HL-60/S4 treated with retinoic acid at 250 ng/mL for 4 days and 3 days (cell line): ENCODE data around the gene CFAP91.

Source experiments
- in situ Hi-C: fragments of 300-500 bp; cut with MboI; formaldehyde crosslinking; loops from 2 replicates; pipeline ENCODE4 v1.7.0; 2022; ENCODE audit warnings: low sequenced_read_pairs

CFAP91 gene

DNA sequence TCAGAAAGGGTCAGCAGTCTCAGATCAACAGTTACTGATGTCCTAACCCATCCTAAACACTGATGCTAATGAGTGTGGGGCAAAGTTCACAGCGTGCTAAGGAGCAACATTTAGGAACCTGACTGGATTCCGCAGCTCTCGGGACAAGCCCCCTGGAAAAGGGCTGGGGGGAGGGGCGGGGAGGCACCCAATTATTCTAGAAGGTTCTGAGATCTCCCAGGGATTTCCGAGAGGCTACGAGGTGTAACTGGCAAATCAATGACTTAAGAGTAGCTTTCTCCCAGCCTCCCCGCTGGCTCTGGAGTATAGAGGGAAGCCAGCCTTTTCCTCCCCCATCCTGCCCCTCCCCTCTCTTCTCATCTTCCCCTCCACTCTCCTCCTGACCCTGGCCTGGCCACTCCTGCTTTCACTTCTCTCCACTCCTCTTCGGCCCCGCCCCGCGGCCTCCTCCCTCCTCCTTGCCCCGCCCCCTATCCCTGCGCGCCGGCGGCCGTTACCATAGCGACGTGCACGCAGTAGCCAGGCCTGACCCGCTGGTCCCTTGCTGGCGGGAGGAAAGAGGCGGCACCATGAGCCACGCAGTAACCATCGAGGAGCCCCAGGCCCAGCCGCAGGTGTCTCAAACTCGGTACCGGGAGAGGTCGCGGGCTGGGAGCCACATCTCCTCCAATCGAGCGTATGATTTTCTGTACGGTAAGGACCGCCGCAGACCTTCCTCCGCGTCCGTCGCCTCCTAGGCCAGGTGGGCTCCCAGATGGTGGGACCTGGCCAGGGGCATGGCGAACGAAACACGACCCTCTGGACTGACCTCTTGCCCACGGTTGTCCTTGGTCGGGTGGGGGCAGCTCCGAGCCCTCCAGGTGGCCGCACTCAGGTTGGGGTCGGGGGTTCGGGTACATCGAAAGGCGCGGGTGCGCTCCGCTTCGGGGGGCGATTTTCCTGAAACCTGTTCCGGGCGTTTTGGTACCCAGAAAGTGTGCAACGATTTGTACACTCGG is at the start of gene CFAP91:
Gene CFAP91 (plus strand): TSS at position 493 of the 998 bp plus-strand sequence. CDS start 77 bp downstream, at position 570.
- in situ Hi-C loops, result no loop called here

DNA sequence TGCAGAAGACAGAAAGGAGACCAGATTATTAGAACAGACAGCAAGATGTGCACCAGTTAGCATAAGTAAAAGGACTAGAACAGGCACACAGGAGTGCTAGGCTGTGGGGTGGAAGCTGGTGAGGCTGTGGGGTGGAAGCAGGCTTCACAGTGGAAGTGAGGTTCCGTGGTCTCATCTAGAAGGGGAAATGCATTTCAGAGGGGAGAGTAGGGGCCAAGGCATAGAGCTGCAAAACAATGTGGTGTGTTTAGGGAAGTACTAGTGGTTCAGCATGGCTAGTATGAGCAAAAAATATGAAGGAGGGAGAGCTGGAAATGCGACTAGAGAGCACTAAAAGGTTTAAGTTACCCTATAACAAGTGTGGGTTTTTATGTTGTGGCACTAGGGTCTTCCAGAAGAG is 48.9 kb upstream of the CFAP91 start:
- in situ Hi-C loops, result no loop called here

DNA sequence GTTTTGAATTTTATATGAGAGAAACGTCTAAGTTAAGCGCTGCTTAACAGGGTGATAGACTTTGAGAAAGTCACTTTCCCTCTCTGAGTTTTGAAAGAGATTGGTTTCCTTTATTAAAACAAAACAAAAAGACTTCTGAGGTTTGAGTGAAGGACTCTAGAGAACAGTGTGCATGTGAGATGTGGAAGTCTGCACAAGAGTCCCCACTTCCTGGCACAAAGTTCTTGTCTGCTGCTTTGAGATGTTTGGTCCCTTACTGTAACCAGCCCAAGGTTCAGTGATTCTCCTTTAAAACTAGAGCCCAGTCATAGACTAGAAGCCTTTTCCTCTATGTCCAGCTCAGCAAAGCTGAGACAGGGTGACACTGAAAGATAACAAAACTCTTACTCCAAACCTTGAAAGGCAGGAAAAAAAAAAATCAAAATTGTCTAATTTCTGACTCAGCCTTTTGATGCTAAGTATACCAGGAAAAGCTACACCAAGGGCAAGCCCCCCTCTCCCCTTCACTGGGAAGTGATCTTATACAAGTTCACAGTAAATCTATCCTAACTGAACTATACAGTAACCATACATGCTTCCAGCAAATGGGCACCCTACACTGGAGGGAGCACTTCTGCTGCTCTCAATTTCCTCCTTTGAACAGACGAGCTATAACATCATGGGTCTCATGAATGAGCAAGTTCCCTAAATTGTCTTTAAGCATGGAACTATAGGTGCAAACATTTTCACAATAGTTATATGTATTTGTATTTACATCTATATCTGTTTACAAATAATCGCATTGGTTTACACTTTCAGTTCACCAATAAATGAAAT is 44.7 kb upstream of the CFAP91 start:
- in situ Hi-C loops, result no loop called here

DNA sequence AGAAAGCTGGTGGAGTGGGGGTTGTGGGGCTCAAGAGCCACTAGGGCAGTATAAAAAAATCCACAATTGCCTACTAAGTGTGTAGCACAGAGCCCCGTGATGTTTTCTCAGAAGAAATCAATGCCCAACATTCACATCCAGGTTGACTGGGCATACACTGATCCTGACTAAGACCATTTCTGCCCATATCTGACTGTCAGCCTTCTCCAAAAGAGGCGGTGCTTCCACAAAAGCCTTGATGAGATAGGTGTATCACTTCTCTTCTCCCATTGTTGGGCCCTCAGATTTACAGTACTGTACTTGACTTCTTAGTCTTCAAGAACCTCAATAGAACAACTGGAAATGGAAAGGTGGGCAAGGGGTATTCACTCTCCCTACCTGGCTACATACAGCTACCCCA is 43.8 kb upstream of the CFAP91 start:
- in situ Hi-C loops, result no loop called here

DNA sequence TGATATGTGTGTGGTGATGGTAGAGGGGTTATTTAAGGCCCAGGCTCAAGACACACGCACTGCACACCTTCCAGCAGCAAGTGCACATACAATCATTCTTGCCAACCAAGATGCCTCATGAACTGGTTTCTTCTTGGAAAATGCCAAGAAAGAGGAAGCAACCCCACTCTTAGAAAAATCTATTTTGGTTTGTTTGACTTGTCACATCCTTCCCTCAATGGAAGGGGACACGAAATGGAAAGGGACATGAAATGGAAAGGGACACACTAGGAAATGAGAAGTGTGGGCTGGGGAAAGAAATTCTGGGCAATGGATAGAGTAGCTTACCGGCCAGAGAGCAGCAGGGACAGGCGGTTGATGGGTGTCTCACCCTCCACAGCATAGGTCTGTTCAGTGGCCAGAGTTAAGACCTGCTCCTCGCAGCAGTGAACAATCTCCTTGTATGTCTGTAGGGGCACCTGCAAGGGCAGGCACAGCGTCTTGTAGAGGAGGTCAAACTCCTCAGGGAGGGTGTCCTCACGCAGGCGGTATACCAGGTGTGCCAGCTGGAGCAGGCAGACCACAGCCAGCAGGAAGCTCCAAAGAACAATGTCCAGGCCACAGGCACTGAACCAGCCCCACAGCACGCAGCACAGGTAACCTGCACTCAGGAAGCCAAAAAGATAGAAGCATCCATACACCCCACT is 43.1 kb upstream of the CFAP91 start:
- in situ Hi-C loops, result no loop called here

DNA sequence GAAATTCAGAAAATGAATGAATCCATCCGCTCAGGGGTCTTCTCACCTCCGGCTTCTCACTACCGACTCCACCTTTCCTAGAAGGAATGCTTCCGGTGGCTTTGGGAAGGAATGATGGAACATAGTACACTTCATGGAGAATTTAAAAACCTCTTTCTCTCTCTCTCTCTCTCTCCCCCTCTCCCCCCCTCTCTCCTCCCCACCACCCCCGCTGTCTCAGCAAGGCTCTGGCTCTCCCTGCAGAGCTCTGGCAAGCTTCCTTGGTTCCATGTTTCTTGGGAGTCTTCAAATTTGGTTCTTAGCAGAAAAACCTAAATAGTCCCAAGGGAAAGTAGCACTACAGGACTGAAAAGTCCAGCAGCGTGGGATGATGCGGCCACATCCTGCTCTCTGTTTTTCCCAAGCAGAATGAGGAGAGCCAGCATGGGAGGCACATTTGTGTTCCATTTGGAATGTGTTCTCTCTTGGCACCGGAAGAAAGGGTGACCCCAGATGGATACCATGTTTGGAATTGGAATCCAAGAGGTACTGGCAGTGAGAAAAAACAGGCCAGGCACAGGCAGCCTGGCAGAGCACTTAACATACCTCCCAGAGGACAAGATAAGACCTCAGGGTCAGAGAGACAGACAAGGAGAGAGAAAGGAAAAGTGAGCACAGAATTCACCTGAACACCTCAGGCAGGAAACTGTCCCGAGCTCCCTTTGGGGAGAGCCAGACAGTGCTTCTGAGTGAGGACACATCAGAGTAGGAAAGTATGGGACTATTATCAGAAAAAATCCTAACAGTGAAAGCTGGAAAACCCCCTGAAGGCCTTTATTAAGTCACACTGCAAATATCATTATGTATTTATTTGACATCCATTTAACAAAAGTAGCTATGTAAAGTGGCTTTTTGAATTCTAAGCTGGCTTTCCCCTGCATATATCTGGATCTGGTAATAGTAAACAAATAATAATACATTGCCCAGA is 42.1 kb upstream of the CFAP91 start, which contains the start of gene POPDC2:
Gene POPDC2 (minus strand): TSS at position 116 of the 967 bp plus-strand sequence. CDS start 166 bp downstream, outside the sequence.
- in situ Hi-C loops, result no loop called here

DNA sequence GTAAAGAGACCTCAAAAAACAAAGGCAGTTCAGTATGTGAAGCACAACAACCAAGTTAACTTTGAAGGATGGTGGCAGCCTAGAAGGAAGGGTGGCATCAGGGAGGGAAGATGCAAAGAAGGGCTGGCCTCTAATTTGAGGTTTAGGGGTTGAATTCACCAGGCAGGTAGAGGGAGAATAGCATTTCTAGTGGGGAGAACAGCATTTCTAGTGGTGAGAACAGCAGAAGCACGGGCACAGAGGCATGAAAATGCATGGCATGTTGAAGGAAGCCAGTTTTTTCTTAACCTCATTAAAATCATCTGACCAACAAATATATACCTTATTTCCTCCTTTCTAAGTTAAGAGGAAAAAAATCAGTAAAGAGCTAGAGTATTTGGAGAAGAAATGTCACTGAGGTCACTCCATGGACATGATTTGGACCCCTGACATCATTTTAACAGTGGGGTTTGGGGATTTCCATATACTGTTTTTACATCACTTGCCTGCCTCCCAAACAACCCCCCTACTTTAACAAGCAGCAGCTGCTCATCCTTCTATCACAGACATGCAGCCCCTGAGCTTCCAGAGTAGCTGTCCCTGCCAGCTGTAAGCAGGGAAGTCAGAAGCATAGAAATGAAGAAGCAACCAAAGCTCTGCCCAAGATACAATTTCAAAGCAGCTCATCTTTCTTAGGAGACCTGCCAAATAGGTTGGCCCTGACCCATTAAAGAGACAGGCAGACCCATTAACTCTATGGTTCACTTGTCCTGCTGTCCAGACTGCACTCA is 40.0 kb upstream of the CFAP91 start:
- in situ Hi-C loops, result no loop called here

DNA sequence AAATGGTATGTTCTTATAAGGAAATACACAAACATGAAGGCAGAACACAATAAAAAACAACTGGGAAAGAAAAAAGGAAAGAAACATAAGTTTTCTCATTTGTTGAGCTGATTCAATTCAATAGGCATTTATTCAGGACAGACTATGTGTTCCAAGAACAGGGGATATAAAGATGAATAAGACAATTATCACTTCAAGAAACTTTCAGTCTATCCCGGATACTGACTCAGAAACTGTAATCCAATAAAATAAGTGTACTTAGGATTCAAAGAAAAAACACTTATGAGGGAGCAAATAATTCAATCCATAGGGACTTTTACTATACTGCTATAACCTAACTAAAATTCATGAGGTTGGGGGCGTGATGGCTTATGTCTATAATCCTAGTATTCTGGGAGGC is 38.9 kb upstream of the CFAP91 start:
- in situ Hi-C loops, result no loop called here

DNA sequence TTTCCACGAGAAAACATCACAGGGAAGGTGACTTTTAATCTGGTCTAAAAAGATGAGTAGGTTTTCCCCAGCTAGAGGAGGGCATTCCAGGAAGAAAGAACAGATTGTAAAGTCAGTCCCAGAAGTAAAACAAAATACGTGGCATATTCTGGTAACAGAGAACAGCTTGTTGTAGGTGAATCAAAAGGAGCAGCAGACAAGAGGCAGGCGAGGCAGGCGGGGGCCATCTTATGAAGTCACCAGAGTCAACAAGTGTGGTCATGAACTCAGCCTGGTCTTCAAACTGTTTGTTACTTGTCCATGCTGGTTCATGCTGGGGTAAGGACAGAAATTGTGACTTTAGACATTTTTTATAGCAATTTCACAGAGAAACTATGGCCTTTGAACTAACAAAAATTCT is 38.5 kb upstream of the CFAP91 start:
- in situ Hi-C loops, result no loop called here

DNA sequence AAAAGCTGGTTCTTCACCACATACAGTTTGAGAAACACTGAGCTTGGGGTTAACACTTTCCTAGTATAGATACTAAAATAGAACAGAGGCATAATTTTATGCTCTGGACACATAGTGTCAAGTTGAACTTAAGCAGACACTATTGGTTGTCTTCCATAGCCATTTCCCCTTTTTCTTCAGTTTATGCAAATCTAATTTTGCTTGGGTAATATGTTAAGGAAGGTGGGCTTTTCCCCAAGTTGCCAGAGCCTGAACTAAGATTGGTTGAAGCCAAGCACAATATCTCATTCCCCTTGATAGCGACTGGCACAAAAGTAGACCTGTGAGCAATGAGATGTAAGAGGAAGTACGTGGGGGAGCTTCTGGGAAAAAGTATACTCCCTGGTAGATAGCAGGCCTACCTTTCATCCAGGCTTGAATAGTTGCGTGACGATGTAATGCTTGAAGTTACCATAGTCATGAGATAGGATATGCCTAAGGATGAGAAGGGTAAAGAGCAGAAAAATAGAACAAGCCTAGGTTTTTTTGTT is 37.9 kb upstream of the CFAP91 start:
- in situ Hi-C loops, result no loop called here

DNA sequence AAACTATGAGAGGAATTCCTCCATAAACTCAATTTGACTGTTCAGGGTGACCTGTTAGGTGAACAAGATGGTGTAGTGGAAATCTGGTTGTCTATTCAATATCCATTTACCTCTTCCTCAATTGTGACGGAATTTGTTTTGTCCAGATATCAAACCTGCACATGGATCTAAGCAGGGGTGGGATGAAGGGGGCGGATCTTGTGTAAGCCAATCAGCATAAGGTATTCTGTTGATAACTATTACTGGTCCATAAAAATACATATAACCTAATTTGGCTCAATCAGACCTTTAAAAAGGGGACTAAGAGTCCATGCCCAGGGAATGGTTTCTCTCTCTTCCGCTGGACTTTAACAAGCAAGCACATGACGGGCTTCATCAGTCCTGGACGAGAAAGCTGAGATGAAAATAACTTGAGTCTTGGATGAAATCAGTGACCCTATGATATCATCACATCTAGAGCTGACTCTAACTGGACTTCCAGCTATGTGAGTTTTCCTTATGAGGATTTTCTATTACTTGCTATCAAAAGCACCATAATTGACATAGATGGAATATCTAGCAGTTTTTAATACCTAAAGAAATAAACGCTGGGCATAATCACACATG is 36.8 kb upstream of the CFAP91 start:
- in situ Hi-C loops, result no loop called here

DNA sequence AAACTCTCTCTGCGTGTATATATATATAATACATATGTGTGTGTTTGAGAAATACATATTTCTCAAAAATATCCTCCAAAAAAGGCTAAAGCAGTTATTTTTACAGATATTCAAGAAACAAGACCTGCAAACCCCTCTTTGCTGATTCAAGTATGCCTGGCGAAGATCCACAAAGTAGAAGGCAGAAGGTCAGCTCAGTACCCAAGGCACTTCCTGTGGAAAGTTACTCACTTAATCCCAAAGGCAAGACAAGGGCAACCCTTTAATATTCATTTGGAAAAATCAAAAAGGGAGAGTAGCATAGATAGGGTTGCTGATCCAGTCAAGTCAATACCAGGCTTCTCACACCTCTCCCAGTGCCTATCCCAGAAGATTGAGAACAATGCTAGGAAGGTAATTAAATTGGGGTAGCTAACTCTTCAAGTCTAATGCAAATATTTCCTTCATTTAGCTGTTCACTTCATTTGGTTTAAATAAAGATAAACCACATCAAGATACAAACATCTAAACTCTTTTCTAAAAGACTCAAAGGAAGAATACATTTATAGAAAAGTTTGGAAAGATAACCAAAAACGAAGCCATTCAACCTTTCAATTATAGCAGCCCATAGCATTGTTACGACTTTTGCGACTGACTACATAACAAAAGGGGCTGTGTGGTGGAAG is 32.8 kb upstream of the CFAP91 start:
- in situ Hi-C loops, result no loop called here

DNA sequence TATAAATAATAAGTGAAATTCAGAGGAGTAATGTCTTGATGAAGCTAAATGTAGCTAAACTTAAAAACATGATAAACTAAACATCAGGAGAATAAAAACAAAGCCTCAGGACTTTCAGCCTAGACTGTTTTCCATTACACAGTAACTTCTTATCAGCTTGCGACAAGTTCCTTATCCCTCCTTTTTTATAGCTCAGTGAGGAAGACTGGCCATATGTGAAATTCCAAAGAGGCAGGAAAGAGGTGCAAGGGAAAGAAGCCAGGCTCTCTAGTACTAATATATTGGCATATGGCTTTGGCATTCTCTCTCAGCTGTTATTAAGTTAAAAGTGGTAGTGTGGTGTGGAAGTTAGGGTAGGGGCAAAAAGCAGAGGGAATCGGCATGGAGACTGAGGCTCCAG is 30.0 kb upstream of the CFAP91 start:
- in situ Hi-C loops, result no loop called here

DNA sequence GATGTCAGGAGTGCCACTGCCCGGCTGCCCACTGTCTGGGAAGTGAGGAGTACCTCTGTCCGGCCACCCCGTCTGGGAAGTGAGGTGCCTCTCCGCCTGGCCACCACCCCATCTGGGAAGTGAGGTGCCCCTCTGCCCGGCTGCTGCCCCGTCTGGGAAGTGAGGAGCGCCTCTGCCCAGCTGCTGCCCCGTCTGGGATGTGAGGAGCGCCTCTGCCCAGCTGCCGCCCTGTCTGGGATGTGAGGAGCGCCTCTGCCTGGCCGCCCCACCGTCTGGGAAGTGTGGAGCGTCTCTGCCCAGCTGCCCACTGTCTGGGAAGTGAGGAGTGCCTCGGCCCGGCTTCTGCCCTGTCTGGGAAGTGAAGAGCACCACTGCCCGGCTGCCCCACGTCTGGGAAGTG is 28.9 kb upstream of the CFAP91 start:
- in situ Hi-C loops, result no loop called here

DNA sequence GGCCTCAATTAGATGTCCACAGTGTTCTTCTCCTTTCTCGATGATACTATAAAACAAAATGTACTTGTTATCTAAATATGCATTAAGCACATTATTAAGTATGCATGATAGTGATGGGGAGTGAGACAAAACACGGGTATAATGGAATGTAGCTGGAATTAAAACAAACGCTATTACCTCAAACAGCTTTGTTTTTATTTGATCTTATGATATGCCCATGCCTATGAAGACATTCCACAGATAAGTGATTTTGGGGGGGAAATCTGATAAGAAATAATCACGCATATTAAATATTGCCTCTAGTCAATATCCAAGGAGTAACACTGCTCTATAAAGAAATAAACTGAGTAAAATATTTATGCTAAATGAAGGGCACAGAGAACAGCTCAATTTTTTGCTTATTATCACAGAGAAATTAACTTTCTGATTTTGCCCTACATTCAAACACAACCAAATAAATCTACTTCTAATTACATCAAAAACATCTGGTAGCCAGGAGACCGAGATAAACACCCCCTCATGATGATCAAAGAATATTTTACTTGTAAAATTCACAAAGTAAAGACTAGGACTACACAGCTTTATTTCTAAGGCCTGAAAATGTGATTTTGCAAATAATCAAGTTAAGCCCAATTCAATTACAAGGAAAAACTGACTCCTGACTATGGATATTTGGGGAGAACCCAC is 27.5 kb upstream of the CFAP91 start:
- in situ Hi-C loops, result loop anchor here (25.0 kb wide), 1 partner anchor 788 kb away; no protein-coding TSS in a partner anchor

DNA sequence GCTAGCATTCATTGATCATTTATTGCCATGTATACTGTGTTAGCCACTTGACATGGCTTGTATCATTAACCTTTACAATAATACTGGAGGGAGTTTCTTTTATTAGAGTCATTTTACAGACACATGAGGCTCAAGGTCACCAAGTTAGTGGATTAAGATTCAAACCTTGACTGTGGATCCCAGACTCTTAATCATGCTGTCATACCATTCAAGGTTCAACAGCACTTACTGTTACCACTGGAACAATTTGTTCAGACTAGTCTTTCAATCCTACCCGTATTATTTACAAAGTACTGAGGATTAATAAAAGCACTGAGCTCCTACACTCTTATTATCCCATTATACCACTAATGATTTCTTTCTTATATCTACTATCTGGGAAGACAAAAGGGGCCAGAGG is 26.8 kb upstream of the CFAP91 start:
- in situ Hi-C loops, result loop anchor here (25.0 kb wide), 1 partner anchor 789 kb away; no protein-coding TSS in a partner anchor
